ENCODE data around the gene SFMBT2.

SFMBT2 gene

DNA sequence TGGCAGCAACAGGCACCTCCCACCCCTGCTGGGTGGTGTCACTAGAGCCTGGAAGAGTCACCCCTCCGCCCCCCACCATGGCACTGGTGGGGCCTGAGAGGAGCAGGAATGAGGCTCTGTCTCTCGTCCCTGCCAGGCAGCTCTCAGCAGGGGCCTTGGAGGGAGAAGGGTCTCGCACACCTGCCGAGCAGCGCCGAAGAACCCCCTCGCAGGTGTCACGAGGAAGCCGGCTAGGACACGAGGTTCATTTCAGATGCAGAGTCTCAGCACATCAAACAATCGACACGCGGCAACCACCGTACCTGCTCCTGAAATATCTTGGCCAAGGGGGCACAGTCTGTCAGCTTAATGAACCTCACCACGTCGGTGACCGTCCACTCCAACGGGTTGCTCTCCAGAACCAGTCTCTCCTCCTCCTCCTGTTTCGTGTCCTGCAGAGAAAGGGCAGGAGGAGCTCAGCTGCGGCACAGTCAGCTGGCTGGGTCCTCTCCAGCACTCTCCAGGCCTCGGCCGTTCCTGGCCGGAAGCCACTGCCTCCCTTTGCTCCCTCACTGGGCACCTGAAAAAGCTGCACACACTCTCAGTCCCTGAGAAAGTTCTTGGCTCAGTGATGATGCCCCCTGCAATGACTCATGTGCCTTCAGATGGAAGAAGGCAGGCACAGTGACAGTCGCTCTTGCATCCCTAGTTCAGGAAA lies 240.1 kb downstream of the SFMBT2 start:
- DNase-seq: no peak

DNA sequence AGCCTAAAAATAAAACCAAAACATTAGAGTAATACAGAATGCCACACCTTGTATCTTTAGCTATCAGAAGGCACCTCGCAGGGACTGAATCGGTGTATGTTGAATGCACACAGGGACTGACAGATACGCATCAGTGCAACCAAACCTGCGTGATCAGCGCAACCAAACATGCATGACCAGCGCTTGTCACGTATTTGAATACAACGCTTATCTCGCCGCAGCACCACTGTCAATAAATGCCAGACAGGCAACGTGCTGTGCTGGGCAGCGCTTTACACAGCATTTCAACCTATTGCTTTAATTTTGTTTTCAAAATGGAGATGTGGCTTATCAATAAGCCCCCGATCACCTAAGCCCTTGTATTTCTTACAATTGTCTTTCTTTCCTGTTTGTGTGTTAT lies 242.4 kb downstream of the SFMBT2 start:
- DNase-seq: no peak

DNA sequence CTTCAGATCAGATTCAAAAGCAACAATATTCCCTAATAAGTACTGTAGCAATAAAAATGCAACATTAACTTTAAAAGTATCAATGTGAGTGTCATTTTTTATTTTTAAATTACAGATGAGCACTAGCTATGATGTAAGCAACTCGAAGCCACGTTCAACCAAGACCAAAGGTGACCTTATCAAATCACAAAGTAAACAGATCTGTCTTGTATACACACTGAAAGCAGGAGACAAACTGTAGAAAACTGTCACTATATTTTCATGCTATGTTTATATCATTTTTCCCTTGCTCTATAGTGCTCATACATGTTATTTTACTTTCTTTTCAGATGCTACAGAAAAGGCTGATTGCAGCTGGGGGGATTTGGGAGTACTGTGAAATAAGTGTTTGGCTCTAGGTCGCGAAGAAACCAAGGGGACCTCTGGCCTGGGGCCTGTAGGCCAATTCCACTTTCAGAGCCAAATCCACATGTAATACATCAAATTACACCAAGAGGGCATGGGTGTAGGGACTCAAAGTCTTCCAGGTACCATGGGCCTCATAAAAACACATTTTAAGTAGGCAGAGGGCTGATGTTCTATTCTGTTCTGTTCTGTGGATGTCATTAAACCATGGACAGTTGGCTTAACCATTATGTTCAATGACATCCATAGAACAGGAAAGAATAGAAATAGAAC lies 245.2 kb downstream of the SFMBT2 start:
- no peak for DNase-seq

- no peak for DNase-seq
Observed at GRCh38 chr10:7164955-7165354, 245.9 kb downstream of the SFMBT2 start.

- DNase-seq: no peak
Observed at GRCh38 chr10:7162331-7162730, 248.5 kb downstream of the SFMBT2 start.

- no peak for DNase-seq
Observed at GRCh38 chr10:7161484-7162250, 249.2 kb downstream of the SFMBT2 start.

DNA sequence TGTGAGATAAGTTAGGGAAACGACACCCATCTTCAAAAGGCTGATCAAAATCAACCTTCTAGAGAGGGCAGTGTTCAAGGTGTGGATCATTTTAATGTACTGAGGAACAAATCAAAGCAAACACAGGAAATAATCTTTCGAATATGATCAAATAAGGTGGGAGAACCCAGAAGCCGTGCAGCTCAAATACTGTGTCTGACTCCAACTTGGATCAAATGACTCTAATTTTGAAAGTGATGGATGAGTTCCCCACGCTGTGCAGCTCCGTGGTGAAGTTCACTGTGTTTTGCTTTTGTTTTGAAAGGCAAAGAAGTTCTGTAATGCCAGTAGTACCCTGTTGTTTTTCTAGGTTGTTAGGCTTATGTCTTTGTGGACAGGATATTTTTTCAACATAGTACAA lies 250.9 kb downstream of the SFMBT2 start:
- DNase-seq: no peak

GRCh38 chr10:7159517-7159916 lies 251.3 kb downstream of the SFMBT2 start:
- peak; percentile 23 for DNase-seq

- DNase-seq: no peak
Observed at GRCh38 chr10:7157091-7157490, 253.7 kb downstream of the SFMBT2 start.

- no peak for DNase-seq
Observed at GRCh38 chr10:7153750-7154149, 257.1 kb downstream of the SFMBT2 start.

GRCh38 chr10:7152982-7153381 lies 257.9 kb downstream of the SFMBT2 start:
- no peak for DNase-seq

GRCh38 chr10:7152341-7152740 lies 258.5 kb downstream of the SFMBT2 start:
- no peak for DNase-seq

DNA sequence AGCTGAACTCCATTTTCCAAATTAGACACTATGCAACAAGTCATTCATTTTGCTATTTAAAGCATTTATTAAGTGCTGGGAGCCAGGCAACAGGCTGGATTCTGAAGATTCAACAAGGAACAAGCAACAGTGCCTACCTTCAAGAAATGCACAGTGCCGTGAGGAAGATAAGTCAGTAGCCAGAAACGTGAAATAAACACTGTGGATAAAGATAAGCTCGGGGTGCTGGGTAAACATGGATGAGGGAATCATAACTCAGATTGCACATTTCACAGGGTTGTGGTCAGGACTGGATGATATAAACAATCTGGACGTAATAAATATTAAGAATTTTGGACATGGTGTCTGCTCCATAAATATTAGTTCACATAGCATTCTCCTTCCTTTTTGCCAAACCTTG lies 259.3 kb downstream of the SFMBT2 start:
- DNase-seq: no peak

DNA sequence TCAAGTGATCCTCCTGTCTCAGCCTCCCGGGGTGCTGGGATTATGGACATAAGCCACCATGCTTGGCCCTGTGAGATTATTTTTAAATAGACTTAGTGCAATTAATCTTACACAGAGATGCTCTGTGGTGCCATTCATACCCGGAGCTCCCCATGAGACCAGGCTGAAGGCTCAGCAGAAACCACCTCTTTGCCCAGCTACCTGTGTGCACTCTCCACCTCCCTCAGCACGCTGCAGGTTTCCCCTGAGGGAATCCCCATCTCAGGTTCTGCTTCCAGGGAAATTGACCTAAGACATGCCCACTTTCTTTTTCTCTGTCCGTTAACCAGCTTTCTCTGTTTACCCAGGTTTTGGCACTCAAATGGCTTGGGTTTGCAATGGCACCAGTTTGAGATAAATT lies 260.5 kb downstream of the SFMBT2 start:
- no peak for DNase-seq

DNA sequence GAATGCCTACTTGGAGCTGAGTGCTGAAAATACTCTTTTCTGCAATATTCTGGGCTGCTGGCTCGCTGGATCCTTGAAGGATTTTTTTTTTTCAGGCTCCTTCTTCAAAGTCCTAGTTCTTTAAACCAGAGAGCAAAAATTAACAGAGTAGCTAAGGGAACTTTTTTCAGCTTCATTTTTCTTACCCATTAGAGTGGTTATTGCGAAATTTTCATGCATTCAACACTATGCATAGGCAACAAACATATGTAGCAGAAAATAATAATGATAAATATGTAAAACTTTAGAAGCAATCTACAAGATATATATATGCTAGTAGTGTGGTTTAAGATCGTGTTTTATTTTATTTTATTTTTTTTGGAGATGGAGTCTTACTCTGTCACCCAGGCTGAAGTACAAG lies 264.6 kb downstream of the SFMBT2 start:
- no peak for DNase-seq

- no peak for DNase-seq
Observed at GRCh38 chr10:7136016-7136415, 274.8 kb downstream of the SFMBT2 start.

DNA sequence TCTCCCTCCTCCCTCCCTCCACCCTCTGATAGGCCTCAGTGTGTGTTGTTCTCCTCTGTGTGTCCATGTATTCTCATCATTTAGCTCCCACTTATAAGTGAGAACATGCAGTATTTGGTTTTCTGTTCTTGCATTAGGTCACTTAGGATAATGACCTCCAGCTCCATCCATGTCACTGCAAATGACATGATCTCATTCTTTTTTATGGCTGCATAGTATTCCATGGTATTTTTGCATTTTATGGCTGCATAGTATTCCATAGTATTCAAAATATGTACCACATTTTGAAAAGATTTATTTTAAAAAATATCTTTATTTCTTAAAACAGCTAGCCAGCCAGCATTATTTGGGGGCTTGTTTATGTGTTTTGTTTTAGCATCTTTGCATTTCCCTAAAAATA lies 275.6 kb downstream of the SFMBT2 start:
- DNase-seq: no peak

DNA sequence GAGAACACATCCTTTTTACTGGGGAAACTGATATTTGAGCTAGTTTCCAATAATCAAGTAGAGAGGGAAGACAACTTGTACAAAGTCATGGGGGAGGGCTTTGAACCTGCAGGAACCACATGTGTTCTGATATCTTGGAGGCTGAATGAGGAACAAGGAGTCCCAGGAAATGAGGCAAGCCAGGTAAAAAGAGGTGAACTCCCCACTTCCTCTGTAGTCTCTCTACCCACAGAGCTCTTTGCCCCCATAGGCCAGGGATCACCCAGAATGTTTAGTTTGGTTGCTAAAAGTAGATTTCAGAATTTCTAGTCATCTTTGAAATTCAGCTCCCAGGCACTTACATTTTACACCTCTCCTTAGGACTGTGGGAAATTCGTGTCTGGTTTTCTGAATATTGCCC lies 276.4 kb downstream of the SFMBT2 start:
- DNase-seq: no peak

DNA sequence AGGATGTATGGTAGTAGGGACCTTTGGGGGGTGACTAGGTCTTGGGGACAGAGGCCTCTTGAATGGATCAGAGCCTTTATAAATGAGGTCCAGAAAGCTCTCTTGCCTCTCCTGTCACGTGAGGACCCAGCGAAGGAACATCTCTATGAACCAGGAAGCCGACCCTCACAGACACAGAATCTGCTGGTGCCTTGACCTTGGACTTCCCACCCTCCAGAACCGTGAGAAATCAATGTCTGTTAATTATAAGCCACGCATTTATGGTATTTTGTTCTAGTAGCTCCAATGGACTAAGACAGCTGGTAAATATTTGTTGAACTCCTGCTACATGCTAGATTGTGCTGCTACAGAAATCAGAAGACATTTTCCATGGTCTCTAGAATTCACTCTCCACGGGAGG lies 276.9 kb downstream of the SFMBT2 start:
- DNase-seq: no peak

DNA sequence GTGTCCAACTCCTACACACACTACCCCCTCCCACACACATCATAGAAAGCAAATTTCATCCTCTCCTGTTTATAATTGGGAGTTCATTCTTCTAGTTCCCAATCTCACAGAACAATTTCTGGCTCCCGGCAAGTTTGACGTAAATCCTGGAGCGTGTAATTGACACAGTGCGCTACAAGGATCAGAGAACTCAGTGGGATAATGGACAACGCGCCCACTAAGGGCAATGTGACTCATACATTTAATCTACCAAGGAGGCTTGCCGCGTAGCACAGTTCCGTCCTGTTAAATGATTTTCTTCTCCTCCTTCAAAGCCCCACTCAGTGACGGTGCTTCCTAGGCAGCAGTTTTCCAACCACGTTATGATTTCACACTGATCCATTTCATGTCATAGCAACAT lies 277.6 kb downstream of the SFMBT2 start:
- DNase-seq: no peak

- no peak for DNase-seq
Observed at GRCh38 chr10:7130191-7130911, 280.5 kb downstream of the SFMBT2 start.

DNA sequence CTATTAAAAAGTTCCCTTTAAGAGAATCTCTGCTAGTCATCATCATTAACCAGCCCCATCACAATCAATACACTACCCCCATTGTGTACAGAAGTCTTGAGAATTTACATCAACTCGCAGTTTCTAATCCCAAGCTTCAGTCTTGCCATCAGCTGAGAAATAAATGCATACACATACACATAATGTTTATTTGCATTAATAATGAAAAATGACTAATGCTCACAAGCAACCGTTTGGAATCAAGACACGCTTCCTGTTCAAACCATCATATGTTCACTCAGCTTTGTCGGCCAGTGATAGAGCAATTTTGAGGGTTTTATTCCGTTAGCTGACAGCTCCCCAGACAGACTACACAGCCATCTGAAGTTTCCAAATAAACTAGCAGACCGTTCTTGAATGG lies 287.1 kb downstream of the SFMBT2 start:
- no peak for DNase-seq

DNA sequence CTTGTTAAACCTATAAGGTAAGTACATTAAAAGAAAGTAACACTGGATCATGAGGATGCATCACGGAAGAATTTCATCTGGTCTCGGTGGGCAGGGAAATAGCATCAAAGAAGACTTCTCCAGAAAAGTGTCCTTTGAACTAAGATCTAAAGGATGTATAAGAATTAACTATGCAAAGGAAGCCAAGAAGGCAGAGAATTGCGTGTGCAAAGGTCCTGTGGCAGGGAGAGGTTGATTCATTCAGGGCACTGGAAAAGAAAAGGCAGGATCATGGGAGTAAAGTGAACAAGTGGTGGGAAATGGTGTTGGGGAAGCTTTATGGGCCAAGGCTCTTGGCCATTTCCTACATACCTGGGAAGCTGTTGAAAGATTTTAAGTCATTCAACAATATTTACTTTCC lies 288.3 kb downstream of the SFMBT2 start:
- no peak for DNase-seq
